Urinary bladder (tissue), 4 donors: Measurements from ENCODE around the gene NRIP1. TPM values are rescaled to one million over a fixed set of nuclear protein-coding genes. Genes with fewer than 3 reads are reported as not detected.

Source experiments
- DNase-seq: peaks from one replicate; pipeline ENCODE4 v3.0.0-alpha.2; 2015; ENCODE audit errors: extremely low spot score
- H3K27ac ChIP-seq: one replicate; pipeline ENCODE4 v1.5.1; 2013; ENCODE audit warnings: low read depth, mild to moderate bottlenecking, moderate library complexity
- H3K36me3 ChIP-seq: one replicate; pipeline ENCODE4 v1.6.1; 2013; ENCODE audit warnings: mild to moderate bottlenecking, moderate library complexity; ENCODE audit not compliant: insufficient read depth
- H3K4me1 ChIP-seq: one replicate; pipeline ENCODE4 v1.6.1; 2013; ENCODE audit warnings: mild to moderate bottlenecking, moderate library complexity; ENCODE audit not compliant: insufficient read depth
- H3K4me3 ChIP-seq: one replicate; pipeline ENCODE4 v1.5.1; 2013; ENCODE audit warnings: low read depth, low read length
- WGBS: extraction: QIAGEN DNeasy Blood & Tissue Kit; methylation state at CpG from one replicate; pipeline ENCODE4 v1.1.7; 2013; 5-methylcytosine and 5-hydroxymethylcytosine counted together
- polyA plus RNA-seq: library from polyadenylated mRNA; stranded (reverse); fragments of 200-250 nt; gene quantifications from one replicate; pipeline ENCODE4 v1.2.3, GENCODE V29; 2013
- total RNA-seq: library from RNA; depleted of rRNA; stranded (reverse); fragments of >200 nt; gene quantifications from one replicate; pipeline ENCODE4 v1.2.3, GENCODE V29; 2014
- donor health status: healthy with polysubstance abuse.
- donor health status: healthy.

Gene NRIP1, protein sequence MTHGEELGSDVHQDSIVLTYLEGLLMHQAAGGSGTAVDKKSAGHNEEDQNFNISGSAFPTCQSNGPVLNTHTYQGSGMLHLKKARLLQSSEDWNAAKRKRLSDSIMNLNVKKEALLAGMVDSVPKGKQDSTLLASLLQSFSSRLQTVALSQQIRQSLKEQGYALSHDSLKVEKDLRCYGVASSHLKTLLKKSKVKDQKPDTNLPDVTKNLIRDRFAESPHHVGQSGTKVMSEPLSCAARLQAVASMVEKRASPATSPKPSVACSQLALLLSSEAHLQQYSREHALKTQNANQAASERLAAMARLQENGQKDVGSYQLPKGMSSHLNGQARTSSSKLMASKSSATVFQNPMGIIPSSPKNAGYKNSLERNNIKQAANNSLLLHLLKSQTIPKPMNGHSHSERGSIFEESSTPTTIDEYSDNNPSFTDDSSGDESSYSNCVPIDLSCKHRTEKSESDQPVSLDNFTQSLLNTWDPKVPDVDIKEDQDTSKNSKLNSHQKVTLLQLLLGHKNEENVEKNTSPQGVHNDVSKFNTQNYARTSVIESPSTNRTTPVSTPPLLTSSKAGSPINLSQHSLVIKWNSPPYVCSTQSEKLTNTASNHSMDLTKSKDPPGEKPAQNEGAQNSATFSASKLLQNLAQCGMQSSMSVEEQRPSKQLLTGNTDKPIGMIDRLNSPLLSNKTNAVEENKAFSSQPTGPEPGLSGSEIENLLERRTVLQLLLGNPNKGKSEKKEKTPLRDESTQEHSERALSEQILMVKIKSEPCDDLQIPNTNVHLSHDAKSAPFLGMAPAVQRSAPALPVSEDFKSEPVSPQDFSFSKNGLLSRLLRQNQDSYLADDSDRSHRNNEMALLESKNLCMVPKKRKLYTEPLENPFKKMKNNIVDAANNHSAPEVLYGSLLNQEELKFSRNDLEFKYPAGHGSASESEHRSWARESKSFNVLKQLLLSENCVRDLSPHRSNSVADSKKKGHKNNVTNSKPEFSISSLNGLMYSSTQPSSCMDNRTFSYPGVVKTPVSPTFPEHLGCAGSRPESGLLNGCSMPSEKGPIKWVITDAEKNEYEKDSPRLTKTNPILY (N-terminal part only)
- total RNA-seq (104 TPM), polyA plus RNA-seq (11.2 TPM)

DNA sequence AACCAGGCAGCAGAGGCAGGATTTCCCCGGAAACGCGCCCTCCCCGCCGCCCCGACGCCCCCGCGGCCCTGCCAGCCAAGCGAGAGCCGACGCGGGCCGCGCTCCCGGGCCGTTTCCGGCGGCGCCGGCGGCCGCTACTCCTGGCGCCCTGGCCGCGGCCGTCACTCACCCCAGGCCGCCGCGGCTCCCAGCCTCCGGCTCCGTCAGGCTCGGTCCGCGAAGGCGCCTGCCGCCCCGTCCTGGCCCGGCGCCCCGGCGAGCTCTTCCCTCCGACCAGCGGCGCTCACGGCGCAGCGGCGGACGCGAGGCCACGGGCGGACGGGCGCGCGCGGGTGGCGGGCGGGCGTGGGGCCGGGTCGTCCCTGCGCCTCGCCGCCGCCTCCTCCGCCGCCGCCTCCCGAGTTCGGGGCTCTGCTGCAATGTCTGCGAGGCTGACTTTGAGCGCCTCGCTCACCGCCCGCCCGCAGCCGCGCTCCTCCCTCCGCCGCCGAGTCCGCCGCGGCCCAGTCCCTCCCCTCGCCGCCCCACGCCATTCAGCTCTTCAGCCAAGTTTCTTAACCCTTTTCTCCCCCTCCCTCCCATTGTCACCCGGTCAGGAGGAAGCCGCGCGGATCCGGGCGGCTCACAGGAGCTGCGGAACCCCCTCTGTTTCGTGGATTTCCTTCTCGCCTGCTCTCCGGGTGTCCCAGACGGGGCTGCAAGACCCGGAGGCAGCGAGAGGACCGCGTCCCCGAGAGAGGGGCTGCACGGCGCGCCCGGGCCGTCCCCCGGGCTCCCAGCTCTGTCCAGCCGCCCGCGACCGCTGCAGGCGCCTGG is at the start of gene NRIP1:
Gene NRIP1 (minus strand): TSS at position 425 of the 816 bp plus-strand sequence. CDS start 96,808 bp downstream, outside the sequence.
- Histone ChIP-seq H3K4me3 (peak within 1 kb of the TSS; percentile 96), H3K4me1 (no peaks in the 10 kb centered on the region), H3K36me3 (no peaks in the 10 kb centered on the region), H3K27ac (peak within 1 kb of the TSS; percentile 97)
- WGBS = under 1% methylated on average over 116 of the region's 116 CpGs
- DNase-seq = peak; percentile 81

DNA sequence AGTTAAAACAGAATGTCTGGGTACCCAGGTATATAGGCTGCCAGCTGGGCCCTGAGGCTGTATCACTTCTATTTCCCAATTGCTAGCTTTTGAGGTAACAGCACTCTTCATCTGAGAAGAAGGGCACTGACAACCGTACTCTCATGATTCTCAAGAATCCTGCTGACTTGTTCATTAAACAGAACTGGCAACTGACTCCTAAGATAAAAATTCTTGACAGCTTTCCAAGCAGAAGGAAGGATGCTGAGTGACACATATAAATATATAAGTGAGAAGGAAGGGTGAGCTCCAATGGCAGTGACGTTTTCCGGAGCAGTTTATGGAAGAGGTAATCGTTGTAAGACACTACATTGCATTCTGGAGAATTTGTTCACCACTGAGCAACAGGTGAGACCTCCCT is 48.1 kb upstream of the NRIP1 start:
- no peaks in the 10 kb centered on the region for H3K36me3 ChIP-seq
- H3K4me3 ChIP-seq = no peak overlapping the region
- H3K4me1 ChIP-seq = no peaks in the 10 kb centered on the region
- no peak overlapping the region for H3K27ac ChIP-seq
- no peak for DNase-seq
- 84% methylated on average over 4 of the region's 4 CpGs for WGBS

DNA sequence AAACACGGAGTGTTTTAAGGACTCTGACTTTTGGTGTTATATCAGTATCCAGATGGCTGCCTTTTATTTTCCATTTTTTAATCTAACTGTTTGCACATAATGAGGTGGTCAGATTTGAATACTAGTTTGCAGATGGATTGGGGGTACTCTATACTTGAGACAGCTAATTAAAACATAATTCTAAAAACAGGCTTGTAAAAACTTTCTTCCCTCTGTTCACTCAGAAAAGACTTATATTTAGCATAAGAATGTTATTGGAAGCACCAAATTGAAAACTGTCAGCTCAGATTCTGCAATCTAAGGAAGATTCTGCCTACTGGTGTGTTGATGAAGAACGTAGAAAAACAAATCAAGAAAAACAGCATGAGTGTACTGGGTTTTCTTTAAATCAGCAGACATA is 44.0 kb upstream of the NRIP1 start:
- H3K4me3 ChIP-seq = no peak overlapping the region
- H3K4me1 ChIP-seq = no peaks in the 10 kb centered on the region
- H3K27ac ChIP-seq = no peak overlapping the region
- H3K36me3 ChIP-seq = no peaks in the 10 kb centered on the region
- 78% methylated on average over 2 of the region's 2 CpGs for WGBS
- no peak for DNase-seq

DNA sequence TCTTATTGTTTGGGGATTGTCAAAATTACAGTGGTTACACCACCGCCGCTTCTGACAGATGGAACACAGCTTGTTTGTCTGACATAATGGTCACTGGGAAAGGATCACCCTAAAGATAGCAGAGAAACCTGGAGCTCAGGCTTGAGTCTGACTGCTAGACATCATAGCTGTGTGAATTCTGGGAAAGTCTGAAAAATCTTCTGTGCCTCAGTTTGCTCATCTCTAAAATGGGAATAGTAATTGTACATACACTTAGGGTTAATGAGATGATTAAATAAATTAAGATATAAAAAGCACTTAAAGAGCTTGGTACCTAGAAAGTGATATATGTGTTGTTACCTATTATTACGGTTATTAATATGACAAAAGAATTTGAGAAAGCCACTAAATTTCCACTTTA is 39.7 kb upstream of the NRIP1 start:
- 94% methylated on average over 3 of the region's 3 CpGs for WGBS
- H3K4me1 ChIP-seq = no peaks in the 10 kb centered on the region
- H3K27ac ChIP-seq = no peak overlapping the region
- no peaks in the 10 kb centered on the region for H3K36me3 ChIP-seq
- H3K4me3 ChIP-seq = no peak overlapping the region
- no peak for DNase-seq

DNA sequence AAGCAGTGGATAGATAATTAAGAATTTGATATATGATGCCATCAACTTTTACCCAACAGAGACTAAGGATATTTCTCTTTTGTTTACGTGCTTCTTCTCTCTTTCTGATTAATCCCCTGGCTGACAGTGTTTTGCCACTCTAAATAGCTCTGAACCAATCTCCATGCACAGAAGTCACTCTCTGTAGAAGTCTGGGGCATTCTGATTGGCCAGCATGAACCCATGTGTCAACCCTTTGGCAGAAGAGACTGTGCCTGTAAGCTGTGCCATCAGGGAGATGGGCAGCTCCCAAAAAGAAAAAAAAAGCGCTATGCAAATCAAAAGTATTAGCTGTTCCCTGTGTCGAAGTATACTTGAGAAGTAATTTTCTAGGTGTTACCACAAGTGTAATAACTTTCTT is 34.1 kb upstream of the NRIP1 start:
- Histone ChIP-seq H3K27ac (no peak overlapping the region), H3K4me1 (no peaks in the 10 kb centered on the region), H3K36me3 (no peaks in the 10 kb centered on the region), H3K4me3 (no peak overlapping the region)
- DNase-seq = no peak
- WGBS = 79% methylated on average over 3 of the region's 3 CpGs

DNA sequence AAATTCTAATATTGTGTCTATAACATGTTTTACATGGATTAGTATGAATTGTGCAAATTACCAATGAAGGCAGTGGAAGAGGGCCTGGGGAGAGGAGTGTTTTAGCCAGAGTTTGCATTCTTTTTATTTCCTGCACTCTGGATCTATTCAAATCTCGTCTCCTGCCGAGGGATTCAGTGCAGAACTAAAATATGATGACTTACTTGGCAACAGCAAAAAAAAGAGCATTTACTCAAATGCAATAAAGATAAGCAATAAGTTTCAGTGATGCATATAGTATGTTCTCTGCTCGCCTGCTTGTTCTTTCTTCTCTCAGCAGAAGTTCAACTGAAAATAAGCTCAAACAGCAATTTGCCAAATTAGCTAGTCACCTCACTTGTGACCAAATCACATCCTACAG is 33.4 kb upstream of the NRIP1 start:
- 29% methylated on average over 3 of the region's 3 CpGs for WGBS

DNA sequence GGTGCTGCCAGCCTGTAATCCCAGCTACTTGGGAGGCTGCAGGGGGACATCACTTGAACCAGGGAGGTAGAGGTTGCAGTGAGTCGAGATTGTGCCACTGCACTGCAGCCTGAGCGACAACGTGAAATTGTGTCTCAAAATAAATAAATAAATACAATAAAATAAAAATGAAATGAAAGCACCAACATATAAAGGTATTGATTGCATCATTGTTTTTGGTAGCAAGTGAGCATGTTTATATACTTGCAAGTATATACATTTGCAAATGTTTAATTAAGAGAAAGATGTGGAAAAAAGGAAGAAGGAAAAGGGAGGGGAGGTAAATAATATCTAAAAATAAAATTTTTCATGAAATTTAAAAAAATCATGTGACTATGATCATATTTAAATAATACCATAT is 32.8 kb upstream of the NRIP1 start:
- no peak for DNase-seq
- no peaks in the 10 kb centered on the region for H3K36me3 ChIP-seq
- no peak overlapping the region for H3K4me3 ChIP-seq
- H3K4me1 ChIP-seq = no peaks in the 10 kb centered on the region
- 93% methylated on average over 3 of the region's 3 CpGs for WGBS
- no peak overlapping the region for H3K27ac ChIP-seq

More for the DNA sequence above, 33.4 kb upstream of the NRIP1 start:
- peak; percentile 26 for DNase-seq
- Histone ChIP-seq H3K27ac (no peak overlapping the region), H3K4me1 (no peaks in the 10 kb centered on the region), H3K4me3 (no peak overlapping the region), H3K36me3 (no peaks in the 10 kb centered on the region)

DNA sequence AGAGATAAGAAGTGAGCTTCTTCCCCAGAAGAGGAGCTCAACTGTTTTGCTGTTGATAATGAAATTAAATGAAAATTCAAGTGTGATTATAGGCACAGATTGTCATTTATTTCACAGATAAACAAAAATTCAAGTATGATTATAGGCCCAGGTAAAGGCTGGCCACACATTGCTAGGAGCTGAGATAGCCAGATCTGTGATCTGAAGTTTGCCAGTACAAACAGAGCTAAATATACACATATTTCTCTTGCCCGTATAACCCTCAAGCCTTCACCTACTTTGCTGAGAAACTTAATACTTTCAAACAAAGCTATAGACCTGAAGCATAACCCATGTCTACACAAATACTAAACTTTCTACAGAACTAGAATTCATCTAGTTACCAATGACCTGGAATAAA is 31.3 kb upstream of the NRIP1 start:
- WGBS = 73% methylated on average over 1 of the region's 1 CpG
- no peak overlapping the region for H3K27ac ChIP-seq
- DNase-seq = no peak
- no peaks in the 10 kb centered on the region for H3K36me3 ChIP-seq
- H3K4me1 ChIP-seq = no peaks in the 10 kb centered on the region
- no peak overlapping the region for H3K4me3 ChIP-seq

DNA sequence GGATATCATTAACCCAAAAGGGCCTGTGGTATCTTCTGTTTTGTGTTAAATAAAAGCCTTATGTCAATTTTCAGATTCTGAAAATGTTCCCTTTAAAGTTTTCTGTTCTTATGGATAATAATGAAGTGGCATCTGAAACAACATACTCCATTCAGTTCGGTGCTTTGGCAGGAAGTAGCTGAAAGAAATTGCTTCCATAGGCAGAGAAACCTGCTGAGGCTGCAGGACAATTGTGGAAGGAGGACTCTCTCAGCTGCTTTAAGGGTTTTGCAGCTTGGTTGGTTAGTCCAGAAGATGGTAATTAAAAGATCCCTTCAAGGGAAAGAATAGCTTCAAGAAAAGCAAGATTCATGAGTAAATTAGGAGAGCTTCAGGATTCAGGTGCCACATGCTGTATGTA is 30.5 kb upstream of the NRIP1 start:
- 44% methylated on average over 1 of the region's 1 CpG for whole genome bisulfite sequencing
- no peak for DNase-seq
- Histone ChIP-seq H3K4me1 (no peaks in the 10 kb centered on the region), H3K27ac (no peak overlapping the region), H3K36me3 (no peaks in the 10 kb centered on the region), H3K4me3 (no peak overlapping the region)

DNA sequence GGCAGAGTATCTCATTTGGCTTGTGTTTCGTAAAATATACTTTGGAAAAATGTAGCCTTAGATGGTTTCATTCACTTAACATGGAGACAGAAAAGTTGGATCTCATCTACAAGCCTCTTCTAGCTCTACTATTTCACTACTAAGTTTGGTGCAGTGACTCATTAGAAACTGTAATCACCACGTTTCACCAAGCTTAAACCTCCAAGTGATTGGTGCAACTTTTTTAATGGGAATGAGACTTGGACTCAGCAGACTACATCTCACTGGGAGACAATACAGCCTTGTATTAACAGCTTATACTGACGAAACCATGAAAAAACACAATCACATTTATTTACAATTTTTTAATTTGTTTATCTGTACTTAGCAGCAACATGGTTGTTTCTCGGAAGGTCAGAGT is 29.9 kb upstream of the NRIP1 start:
- 61% methylated on average over 4 of the region's 4 CpGs for WGBS

DNA sequence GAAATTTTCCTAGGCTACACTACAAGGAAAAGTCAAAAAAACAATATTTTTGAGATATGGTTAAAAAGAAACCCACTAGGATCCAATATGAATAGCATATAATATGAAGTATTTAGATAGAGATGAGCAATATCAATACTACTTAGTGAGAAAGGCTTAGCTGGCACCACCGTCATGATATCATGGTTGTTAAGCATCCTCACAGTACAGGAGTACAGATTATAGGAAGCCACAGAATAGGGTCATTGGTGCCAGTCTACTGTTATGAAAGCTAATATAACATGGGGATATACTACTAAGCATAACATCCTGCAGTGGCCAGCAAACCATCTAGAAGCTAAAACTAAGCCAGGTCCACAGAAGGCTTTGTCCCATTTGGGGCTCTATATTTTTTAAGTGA is 28.4 kb upstream of the NRIP1 start:
- WGBS = 90% methylated on average over 1 of the region's 1 CpG
- Histone ChIP-seq H3K36me3 (no peaks in the 10 kb centered on the region), H3K4me1 (no peaks in the 10 kb centered on the region), H3K27ac (no peak overlapping the region), H3K4me3 (no peak overlapping the region)
- no peak for DNase-seq

More for the DNA sequence above, 29.9 kb upstream of the NRIP1 start:
- no peak for DNase-seq
- Histone ChIP-seq H3K36me3 (no peaks in the 10 kb centered on the region), H3K27ac (no peak overlapping the region), H3K4me1 (no peaks in the 10 kb centered on the region), H3K4me3 (no peak overlapping the region)

DNA sequence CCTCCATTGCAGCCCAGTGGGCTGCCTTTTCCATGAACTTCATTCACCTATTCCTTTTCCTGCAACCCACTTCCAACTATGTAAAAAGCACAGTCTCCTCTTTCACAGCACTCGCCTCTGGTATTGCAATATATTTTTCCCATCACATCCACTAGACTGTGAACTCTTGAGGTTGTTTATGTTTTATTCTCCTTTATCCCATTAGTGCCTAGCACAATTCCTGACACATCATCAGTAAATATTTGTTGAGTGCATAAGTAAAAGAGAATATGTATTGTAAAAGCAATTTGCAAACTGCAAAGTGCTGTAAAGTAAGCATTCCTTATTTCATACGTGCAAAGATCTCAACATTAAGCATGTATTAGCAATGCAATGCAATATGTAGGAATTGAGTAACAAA is 27.9 kb upstream of the NRIP1 start:
- no peak for DNase-seq
- 96% methylated on average over 2 of the region's 2 CpGs for WGBS
- Histone ChIP-seq H3K27ac (no peak overlapping the region), H3K36me3 (no peaks in the 10 kb centered on the region), H3K4me3 (no peak overlapping the region), H3K4me1 (no peaks in the 10 kb centered on the region)

DNA sequence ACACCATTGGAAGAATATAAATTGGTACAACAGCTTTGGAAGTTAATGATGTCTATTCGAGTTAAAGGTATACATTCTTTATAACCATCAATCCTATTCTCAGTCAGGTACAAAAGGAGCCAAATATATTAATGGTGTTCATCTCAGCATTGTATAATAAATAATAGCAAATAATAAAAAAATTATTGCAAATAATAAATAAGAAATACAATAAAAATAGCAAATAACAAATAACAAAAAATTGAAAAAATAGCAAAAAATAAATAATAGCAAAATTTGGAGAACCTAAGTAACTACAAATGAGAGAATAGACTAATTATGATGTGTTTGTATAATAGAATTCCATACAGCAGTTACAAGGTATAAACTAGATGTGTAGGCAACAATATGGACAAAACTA is 25.6 kb upstream of the NRIP1 start:
- H3K4me3 ChIP-seq = no peak overlapping the region
- no peaks in the 10 kb centered on the region for H3K4me1 ChIP-seq
- no peak overlapping the region for H3K27ac ChIP-seq
- DNase-seq = no peak
- WGBS = 94% methylated on average over 1 of the region's 1 CpG
- no peaks in the 10 kb centered on the region for H3K36me3 ChIP-seq
